NCI-H2107 treated with DMSO at 0.1 percent for 48 hours (cell line): ENCODE measurements around the gene ULK3.
A peak's percentile ranks its signal among the peaks of the same experiment; 100 is the strongest.

Experiments
- DNase-seq: peaks from one replicate; lab custom pipeline; 2025; ENCODE audit not compliant: unreplicated experiment; lab: John Stamatoyannopoulos, UW

The ULK3 gene

GRCh38 chr15:74799856-74800558 lies 42.9 kb downstream of the ULK3 start:
- DNase-seq, result peak; percentile 19

DNA sequence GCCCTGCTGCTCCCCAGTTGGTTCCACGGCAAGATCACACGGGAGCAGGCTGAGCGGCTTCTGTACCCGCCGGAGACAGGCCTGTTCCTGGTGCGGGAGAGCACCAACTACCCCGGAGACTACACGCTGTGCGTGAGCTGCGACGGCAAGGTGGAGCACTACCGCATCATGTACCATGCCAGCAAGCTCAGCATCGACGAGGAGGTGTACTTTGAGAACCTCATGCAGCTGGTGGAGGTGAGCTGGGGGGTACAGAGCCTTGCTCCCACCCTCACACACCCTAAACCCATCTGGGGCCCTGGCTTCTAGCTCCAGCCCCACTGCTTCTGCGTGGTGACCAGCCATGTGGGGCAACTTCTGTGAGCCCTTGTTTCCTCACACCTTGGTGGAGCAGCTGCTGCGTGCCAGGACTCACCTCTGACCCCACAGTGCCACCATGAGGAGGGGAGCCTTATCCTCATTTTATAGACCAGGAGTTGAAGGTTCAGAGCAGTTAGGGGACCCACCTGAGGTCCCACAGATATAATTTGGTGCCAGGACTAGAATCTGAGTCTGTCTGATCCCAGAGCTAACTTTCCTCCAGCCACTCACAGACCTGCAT lies 43.6 kb downstream of the ULK3 start:
- DNase-seq, result no peak

- DNase-seq, result no peak
Measured at GRCh38 chr15:74798388-74799254, 44.3 kb downstream of the ULK3 start.

- no peak for DNase-seq
Measured at GRCh38 chr15:74795966-74796625, 46.9 kb downstream of the ULK3 start.

- DNase-seq, result no peak
Measured at GRCh38 chr15:74794970-74795349, 48.0 kb downstream of the ULK3 start.

DNA sequence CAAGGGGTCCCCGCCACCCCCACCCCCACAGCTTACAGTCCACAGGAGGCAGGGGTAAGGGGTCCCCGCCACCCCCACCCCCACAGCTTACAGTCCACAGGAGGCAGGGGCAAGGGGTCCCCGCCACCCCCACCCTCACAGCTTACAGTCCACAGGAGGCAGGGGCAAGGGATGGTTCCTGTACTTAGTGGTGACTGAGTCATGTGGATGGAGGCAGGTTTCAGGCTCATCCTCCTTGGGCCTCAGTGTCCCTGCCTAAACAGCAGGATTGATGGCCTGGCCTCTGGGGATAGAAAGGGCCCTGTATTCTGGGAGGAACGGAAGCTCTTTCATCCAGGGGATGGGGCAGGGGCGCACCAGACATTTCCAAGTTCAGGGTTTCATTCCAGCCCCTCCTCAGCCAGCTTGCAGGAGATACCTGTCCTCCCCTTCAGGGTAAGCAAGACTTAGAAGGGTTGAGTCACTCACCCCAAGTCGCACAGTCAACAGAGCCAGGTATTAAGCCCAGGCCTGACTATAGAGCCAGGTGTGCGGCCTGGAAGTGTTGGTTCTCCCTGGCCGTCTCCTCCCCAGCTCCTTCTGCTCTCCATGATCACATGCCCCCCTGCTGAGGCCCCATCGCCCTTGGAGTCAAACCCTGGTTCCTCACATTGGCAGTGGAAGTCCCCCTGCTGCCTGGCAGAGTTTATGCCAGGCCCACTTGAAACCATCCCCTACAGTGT lies 48.5 kb downstream of the ULK3 start:
- DNase-seq, result no peak

- no peak for DNase-seq
Measured at GRCh38 chr15:74793135-74794028, 49.6 kb downstream of the ULK3 start.

GRCh38 chr15:74792227-74793016 lies 50.5 kb downstream of the ULK3 start:
- DNase-seq, result no peak

DNA sequence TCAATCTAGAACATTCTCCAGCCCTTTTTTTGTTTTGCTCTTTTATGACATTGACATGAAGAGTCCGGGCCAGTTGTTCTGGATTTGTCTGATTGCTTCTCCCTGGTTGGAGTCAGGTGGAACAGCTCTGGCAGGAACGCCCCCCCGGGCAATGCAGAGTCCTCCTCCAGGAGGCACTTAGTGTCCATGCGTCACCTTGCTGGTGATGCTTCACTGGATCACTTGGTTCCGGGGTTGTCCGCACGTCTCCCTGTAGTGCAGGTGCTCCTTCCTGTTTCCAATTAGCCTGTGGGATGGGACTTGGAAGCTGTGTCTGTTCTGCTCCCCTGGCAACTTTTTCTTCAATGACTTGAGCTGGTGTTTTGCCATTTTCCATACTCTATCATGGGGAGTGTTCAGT lies 51.3 kb downstream of the ULK3 start:
- DNase-seq, result no peak

GRCh38 chr15:74791007-74791406 lies 51.9 kb downstream of the ULK3 start:
- no peak for DNase-seq

DNA sequence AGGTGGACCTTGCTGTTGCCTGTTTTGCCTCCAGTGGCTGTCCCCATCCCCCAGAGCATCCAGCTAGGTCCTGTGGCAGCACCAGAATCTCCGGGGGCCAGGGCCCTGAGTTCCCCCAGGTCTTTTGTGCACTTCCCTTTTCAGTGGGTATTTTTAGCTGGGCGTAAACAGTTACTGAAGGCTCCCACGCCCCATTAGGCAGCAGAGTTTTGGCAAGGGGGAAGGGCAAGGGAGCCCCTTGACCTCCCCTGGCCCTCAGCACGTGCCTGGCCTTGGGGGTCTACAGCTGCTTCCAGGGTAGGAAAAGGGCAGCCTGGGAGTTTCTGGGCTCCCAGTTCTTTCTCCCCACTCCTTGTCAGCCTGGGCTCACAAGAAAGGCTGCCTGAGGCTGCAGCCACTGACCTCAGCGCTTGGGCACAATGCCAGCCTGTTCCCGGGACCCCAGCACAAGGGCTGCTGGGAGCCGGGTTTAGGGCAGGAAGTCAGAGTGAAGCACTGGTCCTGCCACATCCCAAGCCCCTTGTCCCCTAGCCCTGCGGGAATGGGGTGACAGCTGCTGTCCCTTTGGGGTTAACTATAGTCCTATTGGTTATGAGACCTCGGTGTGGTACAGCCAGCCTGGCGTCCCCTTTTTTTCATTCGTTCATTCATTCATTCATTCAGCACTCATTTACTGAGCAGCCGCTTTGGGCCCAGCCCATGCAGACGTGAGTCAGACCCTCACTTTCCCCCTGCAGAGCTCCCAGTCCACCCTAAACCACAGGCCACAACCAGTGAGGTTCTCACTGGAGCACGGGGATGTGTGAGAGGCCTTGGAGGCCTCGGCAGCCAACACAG lies 52.7 kb downstream of the ULK3 start:
- DNase-seq, result no peak

GRCh38 chr15:74789741-74790079 lies 53.2 kb downstream of the ULK3 start:
- no peak for DNase-seq

- DNase-seq, result no peak
Measured at GRCh38 chr15:74789171-74789631, 53.8 kb downstream of the ULK3 start.

- peak; percentile 34 for DNase-seq
Measured at GRCh38 chr15:74788683-74789151, 54.2 kb downstream of the ULK3 start.

- DNase-seq, result no peak
Measured at GRCh38 chr15:74788042-74788682, 54.8 kb downstream of the ULK3 start.

DNA sequence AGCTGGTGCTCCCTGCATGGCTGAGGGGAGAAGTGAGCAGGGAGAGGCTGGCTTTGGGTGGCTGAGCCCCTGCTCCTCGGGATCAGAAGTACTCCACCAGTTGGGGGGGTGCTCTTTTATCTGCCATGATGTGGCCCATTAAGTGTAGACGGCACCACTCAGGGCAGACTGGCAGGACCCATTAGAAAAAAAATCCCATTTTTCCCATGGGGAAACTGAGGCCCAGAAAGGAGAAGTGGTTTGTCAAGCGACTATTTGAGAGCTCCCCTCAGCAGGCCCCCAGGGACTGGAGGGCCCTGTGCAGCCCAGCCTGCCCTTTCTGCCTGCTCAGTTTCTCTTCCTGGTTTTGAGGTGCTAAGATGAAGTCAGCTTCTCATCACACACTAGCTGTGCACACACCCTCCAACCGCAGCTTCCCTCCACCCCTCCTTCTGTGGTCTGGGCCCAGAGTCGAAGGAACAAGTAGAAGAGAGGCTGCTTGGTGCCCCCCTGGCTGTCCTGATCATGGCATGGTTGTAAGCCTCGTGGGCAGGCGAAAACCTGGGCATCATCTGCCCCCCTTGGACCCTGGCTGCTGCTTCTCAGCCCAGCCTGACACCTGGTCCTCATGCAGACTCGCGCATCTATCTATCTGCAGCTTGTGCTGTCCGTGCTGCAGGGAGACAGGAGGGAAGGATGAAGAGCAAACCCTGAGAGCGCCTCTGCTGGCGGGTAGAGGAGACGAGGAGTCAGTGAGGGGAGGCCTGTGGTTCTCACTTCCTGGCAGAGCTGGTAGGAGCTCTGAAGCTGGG lies 55.5 kb downstream of the ULK3 start:
- peak; percentile 24 for DNase-seq
